ENCODE data around the gene MAP3K1.
A peak's percentile ranks its signal among the peaks of the same experiment; 100 is the strongest.

MAP3K1 gene

DNA sequence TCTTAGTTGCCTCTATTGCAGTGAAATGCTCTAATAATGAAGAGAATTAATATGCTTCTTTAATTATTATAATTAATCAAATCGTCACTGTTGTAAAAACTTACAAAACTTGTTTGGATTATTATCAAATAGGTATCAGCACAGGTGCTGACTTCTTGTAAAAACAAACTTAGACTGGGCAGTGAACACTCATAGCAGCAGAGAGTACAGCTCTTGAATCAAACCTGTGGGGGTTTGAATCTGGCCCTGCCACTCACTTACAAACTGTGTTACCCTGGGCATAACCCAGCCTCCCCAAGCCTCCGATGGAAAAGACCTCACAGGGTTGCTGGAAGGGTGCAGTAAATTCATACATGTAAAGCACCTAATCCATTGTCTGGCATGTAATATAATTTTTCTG lies 35.1 kb downstream of the MAP3K1 start:
- DNase-seq = no peak

DNA sequence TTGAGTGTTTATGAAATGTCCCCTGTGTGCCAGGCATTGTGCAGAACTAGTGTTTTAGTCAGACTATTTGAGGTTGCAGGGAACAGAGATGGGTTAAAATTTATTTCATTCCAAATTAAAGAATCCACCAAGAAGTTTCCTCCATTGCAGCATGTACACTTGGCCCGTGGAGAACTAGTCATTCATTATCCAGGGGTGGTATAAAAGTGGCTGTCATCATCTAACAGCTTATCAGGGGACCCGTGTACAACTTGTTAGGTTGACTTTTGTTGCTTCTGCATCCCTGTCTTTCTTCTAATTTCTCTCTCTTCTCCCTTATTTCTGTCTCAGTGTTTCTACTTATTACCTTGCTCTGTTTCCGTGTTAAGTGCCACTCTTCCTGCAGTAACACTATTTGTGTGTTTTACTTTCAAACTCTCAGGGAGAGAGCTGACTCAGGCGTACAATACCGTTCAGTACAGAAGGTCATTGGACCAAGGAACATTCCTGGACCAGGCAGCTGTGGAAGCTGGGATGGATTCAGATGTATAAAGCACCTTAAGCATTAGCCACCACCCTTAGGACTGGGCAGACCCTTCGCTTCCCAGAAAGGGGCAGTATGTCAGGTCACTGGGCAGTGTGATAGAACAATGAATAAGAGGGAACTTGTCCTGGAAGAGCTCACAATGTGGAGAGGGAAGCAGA lies 36.1 kb downstream of the MAP3K1 start:
- DNase-seq = no peak

DNA sequence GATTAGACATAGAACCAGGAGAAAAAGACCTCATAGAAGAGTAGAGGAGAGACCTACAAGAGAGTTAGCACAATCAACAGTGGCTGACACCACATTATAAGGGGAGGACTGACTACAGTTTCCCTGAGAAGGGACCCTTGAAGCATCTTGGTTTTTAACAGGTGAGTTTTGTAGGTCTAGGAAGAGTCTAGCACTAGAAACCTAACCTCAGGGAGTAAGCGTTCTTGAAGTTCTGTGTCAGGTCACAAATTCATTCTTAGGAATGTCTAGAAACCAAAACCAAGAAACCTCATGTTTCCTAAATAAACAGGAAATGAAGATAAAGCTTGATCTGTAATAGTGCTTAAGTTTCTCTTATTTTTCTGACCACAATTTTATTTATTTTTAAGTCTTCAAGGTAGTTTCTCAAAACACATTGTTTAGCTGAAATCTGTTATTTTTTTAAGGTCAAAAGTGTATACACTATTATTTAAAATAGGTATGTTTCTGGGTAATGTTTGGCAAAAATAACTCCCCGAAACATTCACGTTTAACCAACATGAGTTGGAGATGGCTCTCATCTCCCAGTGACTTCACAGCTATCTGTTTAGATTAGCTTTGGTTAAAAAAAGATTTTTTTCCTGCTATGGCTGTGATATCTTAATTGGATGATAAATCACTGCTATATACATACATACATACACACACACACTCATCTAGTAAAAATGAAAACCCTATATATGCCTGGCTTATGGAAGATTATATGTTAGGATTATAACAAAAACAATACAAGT lies 37.1 kb downstream of the MAP3K1 start:
- DNase-seq = no peak

GRCh38 chr5:56853698-56854097 lies 38.3 kb downstream of the MAP3K1 start:
- DNase-seq = no peak

GRCh38 chr5:56854920-56855319 lies 39.6 kb downstream of the MAP3K1 start:
- DNase-seq = no peak

- no peak for DNase-seq
Observed at GRCh38 chr5:56856541-56857178, 41.3 kb downstream of the MAP3K1 start.

- no peak for DNase-seq
Observed at GRCh38 chr5:56858777-56859442, 43.6 kb downstream of the MAP3K1 start.

GRCh38 chr5:56861893-56862485 lies 46.6 kb downstream of the MAP3K1 start:
- DNase-seq = no peak

GRCh38 chr5:56862909-56863308 lies 47.6 kb downstream of the MAP3K1 start:
- DNase-seq = no peak

DNA sequence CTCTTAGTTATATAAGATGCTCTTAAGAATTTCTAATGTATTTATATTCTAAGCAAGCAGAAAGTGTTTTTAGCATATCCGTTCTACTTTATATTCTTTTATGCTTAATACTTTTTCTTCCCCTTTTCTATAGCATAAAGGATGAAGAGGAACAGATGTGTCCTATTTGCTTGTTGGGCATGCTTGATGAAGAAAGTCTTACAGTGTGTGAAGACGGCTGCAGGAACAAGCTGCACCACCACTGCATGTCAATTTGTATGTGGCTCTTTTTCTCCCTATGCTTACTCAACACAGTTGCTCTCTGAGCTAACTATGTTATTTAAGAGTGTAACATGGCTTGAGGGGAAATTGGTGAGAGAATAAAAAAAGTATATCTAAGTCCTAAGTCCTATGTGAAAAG lies 56.4 kb downstream of the MAP3K1 start:
- no peak for DNase-seq

DNA sequence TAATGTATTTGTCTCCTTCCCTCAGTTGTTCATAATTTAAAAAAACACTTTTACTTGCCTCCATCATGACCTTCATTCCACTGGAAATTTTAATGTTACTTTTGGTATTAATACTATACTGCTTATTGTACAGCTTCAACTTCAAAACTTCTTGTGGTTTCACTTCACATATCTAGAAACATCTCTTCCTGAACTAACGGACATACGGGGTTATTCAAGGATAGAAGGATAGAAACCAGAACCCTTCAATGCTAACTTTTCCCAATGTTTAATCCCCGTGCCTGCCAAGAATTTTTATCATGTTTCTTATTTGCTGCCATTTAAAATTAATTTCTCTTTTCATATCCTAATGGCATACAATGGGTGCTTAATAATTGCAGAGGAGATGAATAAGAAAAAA lies 57.7 kb downstream of the MAP3K1 start:
- no peak for DNase-seq

DNA sequence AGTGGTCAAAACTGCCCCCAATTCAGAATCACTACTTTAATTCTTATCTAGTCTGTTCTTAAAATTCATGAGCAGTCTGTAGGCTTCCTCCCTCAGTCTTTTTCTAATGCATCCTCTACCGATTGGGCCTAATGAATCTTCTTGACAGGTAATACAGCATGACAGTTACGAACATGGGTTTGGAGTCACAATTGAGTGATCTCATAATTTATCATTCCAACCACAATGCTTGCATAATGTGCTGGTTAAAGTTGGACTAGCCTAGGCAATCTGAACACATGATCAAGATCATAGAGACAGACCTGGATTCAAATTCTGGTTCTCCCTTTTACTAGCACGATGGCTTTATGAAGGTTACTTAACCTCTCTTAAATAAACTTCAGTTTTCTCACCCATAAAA lies 61.0 kb downstream of the MAP3K1 start:
- DNase-seq = no peak

- no peak for DNase-seq
Observed at GRCh38 chr5:56881571-56881970, 66.2 kb downstream of the MAP3K1 start.

DNA sequence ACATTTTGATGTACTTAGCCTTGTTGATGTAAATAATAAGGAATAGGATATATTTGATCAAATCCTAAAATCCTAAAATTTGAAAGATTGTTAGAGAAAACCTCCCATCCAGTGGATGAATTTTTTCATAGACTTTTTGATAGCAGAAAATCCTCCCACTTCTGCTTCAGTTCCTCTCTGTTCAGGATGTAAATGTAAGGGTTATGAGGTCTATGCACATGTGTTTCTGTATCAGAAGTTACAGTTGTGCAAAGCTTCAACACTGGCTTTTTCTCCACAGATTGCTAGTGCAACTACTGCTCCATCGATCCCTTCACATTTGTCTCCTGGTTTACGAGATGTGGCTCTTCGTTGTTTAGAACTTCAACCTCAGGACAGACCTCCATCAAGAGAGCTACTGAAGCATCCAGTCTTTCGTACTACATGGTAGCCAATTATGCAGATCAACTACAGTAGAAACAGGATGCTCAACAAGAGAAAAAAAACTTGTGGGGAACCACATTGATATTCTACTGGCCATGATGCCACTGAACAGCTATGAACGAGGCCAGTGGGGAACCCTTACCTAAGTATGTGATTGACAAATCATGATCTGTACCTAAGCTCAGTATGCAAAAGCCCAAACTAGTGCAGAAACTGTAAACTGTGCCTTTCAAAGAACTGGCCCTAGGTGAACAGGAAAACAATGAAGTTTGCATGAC lies 78.1 kb downstream of the MAP3K1 start:
- no peak for DNase-seq

- DNase-seq = no peak
Observed at GRCh38 chr5:56896763-56897162, 81.4 kb downstream of the MAP3K1 start.

DNA sequence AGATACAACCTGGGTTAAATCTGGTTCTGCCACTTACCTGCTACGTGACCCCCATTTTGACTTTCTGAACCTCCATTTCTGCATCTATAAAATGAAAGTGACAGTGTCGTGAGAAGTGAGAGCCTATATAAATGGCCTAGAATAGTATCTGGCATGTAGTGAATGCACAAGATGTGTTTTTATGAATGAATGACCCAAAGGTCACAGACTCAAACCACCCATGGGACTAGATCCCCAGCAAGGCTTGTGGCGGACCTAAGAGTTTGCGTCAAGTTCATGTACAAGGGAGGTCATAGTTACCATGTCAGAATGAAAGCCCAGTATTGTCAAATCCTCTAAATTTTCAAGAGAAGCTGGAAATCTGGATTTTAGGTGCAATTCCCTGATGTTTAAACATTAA lies 82.9 kb downstream of the MAP3K1 start:
- DNase-seq = no peak

DNA sequence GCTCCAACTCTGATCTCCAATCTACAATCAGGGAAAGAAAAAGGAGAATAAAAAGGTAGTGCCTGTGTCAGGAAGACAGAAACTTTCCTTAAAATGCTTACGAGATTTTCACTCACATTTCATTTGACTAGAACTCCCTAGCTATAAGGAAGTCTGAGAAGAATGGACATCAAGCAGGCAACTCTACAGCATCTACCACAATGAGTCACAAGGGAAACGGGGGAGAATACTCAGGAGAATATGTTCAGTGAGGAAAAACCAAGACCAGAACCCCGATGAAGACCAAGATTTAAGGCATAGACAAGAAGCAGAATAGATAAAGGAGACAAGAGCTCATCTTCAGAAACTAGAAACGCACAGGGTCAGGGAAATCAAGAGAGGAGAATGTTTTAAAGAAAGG lies 85.0 kb downstream of the MAP3K1 start:
- no peak for DNase-seq

GRCh38 chr5:56900858-56901578 lies 85.7 kb downstream of the MAP3K1 start:
- DNase-seq = no peak

GRCh38 chr5:56908942-56909293 lies 93.6 kb downstream of the MAP3K1 start:
- DNase-seq = no peak

DNA sequence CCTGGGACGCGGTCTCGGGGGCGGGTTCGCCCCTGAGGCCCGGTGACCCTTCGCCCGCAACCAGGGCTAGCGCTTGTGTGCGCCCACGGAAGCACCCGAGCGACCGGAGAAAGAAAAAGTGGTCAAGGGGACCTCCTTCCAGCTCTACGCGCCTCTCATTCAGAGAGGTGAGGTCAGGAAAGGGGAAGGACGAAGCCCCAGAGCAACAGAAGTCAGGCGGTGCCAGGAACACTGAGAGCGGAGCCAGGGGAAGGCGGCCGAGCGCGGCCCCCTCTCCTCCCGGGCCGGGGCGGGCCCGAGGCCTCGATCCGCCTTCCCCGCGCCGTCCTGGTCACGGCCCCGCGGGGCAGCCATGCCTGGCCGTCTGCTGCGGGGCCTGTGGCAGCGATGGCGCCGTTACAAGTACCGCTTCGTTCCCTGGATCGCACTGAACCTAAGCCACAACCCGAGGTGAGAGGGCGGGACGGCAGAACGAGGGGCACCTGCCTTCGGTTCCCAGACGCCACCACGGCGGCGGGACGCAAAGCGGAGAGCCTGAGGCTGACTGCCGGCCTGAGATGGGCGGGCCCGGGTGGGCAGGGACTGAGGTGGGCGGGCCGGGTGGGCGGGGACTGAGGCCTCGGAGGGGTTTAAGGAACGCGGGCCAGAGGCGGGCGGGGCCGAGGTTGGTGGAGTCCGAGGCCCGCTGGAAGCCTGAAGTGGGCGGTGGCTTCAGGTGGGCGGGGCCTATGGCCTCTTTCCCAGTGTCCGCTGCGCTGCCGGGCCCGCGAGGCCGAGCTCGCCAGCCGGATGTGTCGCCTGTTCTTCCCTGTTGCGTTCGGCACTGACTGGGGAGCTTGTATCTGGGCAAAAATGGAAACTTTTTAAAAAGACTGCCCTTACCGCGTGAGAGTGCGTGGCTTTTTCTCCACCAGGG lies 94.2 kb downstream of the MAP3K1 start, which contains the start of gene SETD9:
Gene SETD9, plus strand, starts transcription at position 303 of the 916 bp plus-strand sequence. Its CDS starts 50 bp downstream, at position 353.
- DNase-seq = peak; percentile 86

Data from activated naive CD4-positive, alpha-beta T cell treated with anti-CD3 and anti-CD28 coated beads, Interleukin-2, amount 50 U/mL, for 16 hours (primary cell).